ENCODE results near the gene SIRT2. TPM values are rescaled to one million over a fixed set of nuclear protein-coding genes. Genes with fewer than 3 reads are reported as not detected.
A peak's percentile ranks its signal among the peaks of the same experiment; 100 is the strongest.

Gene SIRT2
- total and polyA plus RNA-seq, 2 donors (not counting 1 experiment from before 2014, with no cell fraction given), result 42.4 to 65.9 TPM

DNA sequence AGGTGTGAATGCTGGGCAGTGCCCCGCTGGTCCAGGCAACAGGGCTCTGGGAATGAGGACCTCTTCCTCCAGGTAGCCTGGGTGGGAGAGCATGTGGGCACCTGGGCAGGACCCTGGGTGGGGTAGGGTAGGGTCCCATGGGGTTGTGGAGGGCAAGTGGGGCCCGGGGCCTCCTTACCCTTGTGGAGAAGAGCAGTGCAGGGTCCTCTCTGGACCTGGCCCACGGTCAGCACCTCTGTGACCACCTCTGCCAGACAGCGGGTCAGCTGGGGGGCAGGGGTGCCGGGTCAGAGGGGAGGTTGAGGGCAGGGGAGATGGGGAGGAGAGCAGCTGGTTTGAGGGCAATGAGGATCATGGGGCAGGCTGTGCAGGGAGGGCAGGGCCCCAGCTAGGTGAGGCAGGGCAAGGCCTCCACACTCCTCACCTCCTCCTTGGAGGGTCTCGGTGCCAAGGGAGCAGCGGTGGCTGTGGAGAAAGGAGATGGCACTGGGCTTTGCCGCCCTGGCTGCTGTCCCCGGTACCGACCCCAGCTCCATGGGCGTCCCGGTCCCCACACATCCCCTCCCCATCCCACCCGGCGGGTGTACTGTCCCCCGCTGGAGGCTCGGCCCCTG lies 12.1 kb upstream of the SIRT2 start:
- no peak overlapping the region for H3K9ac ChIP-seq (ENCODE audit: low read length)
- no peak overlapping the region for H3K27ac ChIP-seq (ENCODE audit: low read length in 2 of 2)
- no peaks in the 10 kb centered on the region for H4K20me1 ChIP-seq (ENCODE audit: control insufficient read depth, insufficient read depth, low read length, poor library complexity, severe bottlenecking)
- no peak overlapping the region for H2AFZ ChIP-seq (ENCODE audit: insufficient read depth, low read depth, low read length, poor library complexity, severe bottlenecking)
- ChIA-PET CTCF (no interaction called here), POLR2A (no interaction called here)
- intact Hi-C loops (cut with micrococcal nuclease), result no loop called here
- DNase-seq (no peak), ATAC-seq (ENCODE audit: low read depth) (no peak)
- TF ChIP-seq, protein P1, sequence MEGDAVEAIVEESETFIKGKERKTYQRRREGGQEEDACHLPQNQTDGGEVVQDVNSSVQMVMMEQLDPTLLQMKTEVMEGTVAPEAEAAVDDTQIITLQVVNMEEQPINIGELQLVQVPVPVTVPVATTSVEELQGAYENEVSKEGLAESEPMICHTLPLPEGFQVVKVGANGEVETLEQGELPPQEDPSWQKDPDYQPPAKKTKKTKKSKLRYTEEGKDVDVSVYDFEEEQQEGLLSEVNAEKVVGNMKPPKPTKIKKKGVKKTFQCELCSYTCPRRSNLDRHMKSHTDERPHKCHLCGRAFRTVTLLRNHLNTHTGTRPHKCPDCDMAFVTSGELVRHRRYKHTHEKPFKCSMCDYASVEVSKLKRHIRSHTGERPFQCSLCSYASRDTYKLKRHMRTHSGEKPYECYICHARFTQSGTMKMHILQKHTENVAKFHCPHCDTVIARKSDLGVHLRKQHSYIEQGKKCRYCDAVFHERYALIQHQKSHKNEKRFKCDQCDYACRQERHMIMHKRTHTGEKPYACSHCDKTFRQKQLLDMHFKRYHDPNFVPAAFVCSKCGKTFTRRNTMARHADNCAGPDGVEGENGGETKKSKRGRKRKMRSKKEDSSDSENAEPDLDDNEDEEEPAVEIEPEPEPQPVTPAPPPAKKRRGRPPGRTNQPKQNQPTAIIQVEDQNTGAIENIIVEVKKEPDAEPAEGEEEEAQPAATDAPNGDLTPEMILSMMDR (IDR thresholded peaks at IDR 0.05), result no peak
- TF ChIP-seq EZH2 (IDR thresholded peaks at IDR 0.05; ENCODE audit: borderline replicate concordance, insufficient read depth, low read depth, low read length, poor library complexity, severe bottlenecking), result no peak
- H3K79me2 ChIP-seq (ENCODE audit: control insufficient read depth, insufficient read depth, low read length), result no peaks in the 10 kb centered on the region
- H3K4me2 ChIP-seq (replicated peaks; ENCODE audit: low read depth, low read length, poor library complexity, severe bottlenecking), result no peak overlapping the region
- no peaks in the 10 kb centered on the region for H3K9me3 Mint-ChIP-seq (ENCODE audit: insufficient read depth)
- no peak overlapping the region for H3K27ac Mint-ChIP-seq
- H3K4me3 Mint-ChIP-seq, result no peak overlapping the region
- peaks cover 0 to 16% of the 10 kb centered on the region in 2 experiments for H3K36me3 ChIP-seq (replicated peaks in 1 of 2; ENCODE audit: control extremely low read depth in 1 of 2, control insufficient read depth in 1 of 2, extremely low read depth in 1 of 2, insufficient read depth in 2 of 2, low read length in 1 of 2)
- H3K27me3 ChIP-seq (replicated peaks in 1 of 4; ENCODE audit: control extremely low read depth in 1 of 4, control insufficient read depth in 3 of 4, insufficient read depth in 4 of 4, low read length in 3 of 4), result peaks cover 0 to 2% (median 0%) of the 10 kb centered on the region in 4 experiments
- no peaks in the 10 kb centered on the region for H3K4me1 ChIP-seq (ENCODE audit: control insufficient read depth in 2 of 2, insufficient read depth in 2 of 2, low read length in 2 of 2)
- H3K9me3 ChIP-seq (ENCODE audit: control extremely low read depth in 1 of 3, control insufficient read depth in 2 of 3, insufficient read depth in 1 of 3, low read length in 2 of 3), result no peaks in the 10 kb centered on the region
- H3K27me3 Mint-ChIP-seq, result no peaks in the 10 kb centered on the region
- no peak overlapping the region for H3K4me3 ChIP-seq (ENCODE audit: control extremely low read depth in 1 of 5, extremely low read depth in 1 of 5, insufficient read depth in 1 of 5, low read depth in 2 of 5, low read length in 4 of 5)
- no peaks in the 10 kb centered on the region for H3K4me1 Mint-ChIP-seq
- 79% methylated on average over 14 of the region's 16 CpGs for WGBS (ENCODE audit: insufficient coverage)

DNA sequence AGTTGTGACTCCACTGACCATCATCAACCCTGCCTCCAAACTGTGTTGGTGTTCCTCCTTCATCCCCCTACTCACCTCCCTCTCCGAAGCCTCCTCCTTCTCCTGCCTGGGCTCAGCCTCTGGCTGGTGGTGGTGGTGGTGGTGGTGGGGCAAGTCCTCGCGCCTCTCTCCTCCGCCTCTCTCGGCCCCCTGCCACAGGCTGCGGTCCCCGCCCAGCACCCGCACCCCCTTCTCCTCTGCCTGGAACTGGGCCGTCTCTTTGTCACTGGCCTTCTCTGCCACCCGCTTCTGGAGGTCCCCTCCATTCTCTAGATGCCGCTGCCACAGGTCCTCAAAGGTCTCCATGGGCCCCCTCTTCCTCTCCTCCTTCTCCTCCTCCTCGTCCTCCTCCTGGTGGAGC lies 11.1 kb upstream of the SIRT2 start:
- peak overlapping the region; percentile 20 for H3K27ac Mint-ChIP-seq
- POLR2A ChIA-PET, result no interaction called here

More for the DNA sequence above, 11.1 kb upstream of the SIRT2 start:
- DNase-seq (no peak), ATAC-seq (ENCODE audit: low read depth) (no peak)
- Histone ChIP-seq H3K27ac (ENCODE audit: low read length in 2 of 2) (no peak overlapping the region), H3K27me3 (replicated peaks in 1 of 4; ENCODE audit: control extremely low read depth in 1 of 4, control insufficient read depth in 3 of 4, insufficient read depth in 4 of 4, low read length in 3 of 4) (peaks cover 0 to 2% (median 0%) of the 10 kb centered on the region in 4 experiments), H4K20me1 (ENCODE audit: control insufficient read depth, insufficient read depth, low read length, poor library complexity, severe bottlenecking) (peaks cover 4% of the 10 kb centered on the region), H3K9ac (ENCODE audit: low read length) (no peak overlapping the region), H3K9me3 (ENCODE audit: control extremely low read depth in 1 of 3, control insufficient read depth in 2 of 3, insufficient read depth in 1 of 3, low read length in 2 of 3) (no peaks in the 10 kb centered on the region), H2AFZ (ENCODE audit: insufficient read depth, low read depth, low read length, poor library complexity, severe bottlenecking) (no peak overlapping the region), H3K79me2 (ENCODE audit: control insufficient read depth, insufficient read depth, low read length) (peaks cover 5% of the 10 kb centered on the region), H3K4me2 (replicated peaks; ENCODE audit: low read depth, low read length, poor library complexity, severe bottlenecking) (no peak overlapping the region), H3K4me3 (ENCODE audit: control extremely low read depth in 1 of 5, extremely low read depth in 1 of 5, insufficient read depth in 1 of 5, low read depth in 2 of 5, low read length in 4 of 5) (no peak overlapping the region), H3K36me3 (replicated peaks in 1 of 2; ENCODE audit: control extremely low read depth in 1 of 2, control insufficient read depth in 1 of 2, extremely low read depth in 1 of 2, insufficient read depth in 2 of 2, low read length in 1 of 2) (peaks cover 0 to 22% of the 10 kb centered on the region in 2 experiments), H3K4me1 (ENCODE audit: control insufficient read depth in 2 of 2, insufficient read depth in 2 of 2, low read length in 2 of 2) (no peaks in the 10 kb centered on the region)
- TF ChIP-seq EZH2 (IDR thresholded peaks at IDR 0.05; ENCODE audit: borderline replicate concordance, insufficient read depth, low read depth, low read length, poor library complexity, severe bottlenecking), result no peak
- TF ChIP-seq, protein P1 (IDR thresholded peaks at IDR 0.05), result no peak
- Mint-ChIP-seq H3K4me3 (no peak overlapping the region), H3K27me3 (no peaks in the 10 kb centered on the region), H3K9me3 (ENCODE audit: insufficient read depth) (no peaks in the 10 kb centered on the region), H3K4me1 (no peaks in the 10 kb centered on the region)
- 96% methylated on average over 7 of the region's 12 CpGs for WGBS (ENCODE audit: insufficient coverage)
- CTCF ChIA-PET, result no interaction called here
- intact Hi-C loops (cut with micrococcal nuclease), result no loop called here
